NOMO-1 (cell line): ENCODE data around the gene SNX8.

Experiments used
- DNase-seq, 2 experiments: peaks; one replicate each; lab custom pipeline; 2025; ENCODE audit not compliant: unreplicated experiment in 2 of 2; lab: John Stamatoyannopoulos, UW

SNX8 gene

DNA sequence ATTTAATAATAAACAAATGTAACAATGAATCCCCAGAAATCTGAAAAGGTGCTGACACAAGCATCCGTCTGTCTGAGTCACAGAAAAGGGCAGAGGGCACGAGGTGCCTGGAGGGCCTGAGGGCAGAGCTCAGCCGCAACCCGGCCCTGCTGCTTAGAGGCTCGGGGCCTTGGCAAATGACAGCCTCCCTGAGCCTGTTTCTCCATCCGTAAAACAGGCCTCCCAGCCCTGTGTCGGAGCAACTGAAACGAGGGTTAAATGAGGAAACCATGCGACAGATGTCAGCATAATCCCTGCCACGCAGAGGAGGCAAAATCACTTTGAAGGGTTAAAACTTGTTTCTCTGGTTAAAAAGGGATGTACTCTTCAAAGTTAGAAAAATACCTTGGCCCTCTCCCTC lies 47.3 kb downstream of the SNX8 start:
- no peak for DNase-seq

GRCh38 chr7:2264158-2264557 lies 50.1 kb downstream of the SNX8 start:
- no peak for DNase-seq

GRCh38 chr7:2263176-2263575 lies 51.1 kb downstream of the SNX8 start:
- DNase-seq, result no peak

- DNase-seq, result peak; percentile 25 to 68
Observed at GRCh38 chr7:2261611-2262010, 52.6 kb downstream of the SNX8 start.

DNA sequence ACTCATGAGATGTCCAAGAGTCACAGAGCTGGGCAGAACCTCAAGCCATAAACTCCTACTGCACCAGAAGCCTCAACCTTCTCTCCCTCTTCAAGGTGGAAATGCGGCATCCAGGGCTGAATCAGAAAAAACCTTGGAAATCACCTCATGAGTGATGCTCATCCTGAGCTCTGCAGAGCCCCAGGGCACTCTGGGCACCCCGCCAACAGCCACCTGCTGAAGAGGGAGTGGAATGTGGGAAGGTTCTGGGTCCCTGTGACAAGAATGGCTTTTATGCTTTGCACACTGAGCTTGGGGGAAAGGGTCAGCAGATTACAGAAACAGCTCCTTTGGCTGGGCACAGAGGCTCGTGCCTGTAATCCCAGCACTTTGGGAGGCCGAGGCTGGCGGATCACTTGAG lies 53.4 kb downstream of the SNX8 start:
- DNase-seq, result no peak

DNA sequence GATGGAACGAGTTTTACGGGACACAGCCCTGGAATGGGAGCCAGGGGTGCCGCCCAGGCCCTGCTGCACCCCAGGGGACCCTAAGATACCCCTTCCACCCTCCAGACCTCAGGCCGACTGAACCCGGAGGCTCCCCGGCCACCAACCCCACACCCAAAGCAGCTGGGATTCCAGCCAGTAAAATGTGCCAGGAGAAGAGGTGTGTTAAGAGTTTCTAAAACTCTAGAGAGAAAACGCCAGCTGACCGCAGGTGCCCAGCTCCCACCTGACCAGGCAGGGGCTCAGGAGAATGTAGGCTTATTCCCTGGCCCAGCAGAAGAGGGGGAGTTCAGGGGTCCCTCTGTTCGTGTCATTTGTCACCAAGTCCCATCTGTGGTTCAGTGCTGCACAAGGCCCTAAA lies 54.8 kb downstream of the SNX8 start:
- no peak for DNase-seq

DNA sequence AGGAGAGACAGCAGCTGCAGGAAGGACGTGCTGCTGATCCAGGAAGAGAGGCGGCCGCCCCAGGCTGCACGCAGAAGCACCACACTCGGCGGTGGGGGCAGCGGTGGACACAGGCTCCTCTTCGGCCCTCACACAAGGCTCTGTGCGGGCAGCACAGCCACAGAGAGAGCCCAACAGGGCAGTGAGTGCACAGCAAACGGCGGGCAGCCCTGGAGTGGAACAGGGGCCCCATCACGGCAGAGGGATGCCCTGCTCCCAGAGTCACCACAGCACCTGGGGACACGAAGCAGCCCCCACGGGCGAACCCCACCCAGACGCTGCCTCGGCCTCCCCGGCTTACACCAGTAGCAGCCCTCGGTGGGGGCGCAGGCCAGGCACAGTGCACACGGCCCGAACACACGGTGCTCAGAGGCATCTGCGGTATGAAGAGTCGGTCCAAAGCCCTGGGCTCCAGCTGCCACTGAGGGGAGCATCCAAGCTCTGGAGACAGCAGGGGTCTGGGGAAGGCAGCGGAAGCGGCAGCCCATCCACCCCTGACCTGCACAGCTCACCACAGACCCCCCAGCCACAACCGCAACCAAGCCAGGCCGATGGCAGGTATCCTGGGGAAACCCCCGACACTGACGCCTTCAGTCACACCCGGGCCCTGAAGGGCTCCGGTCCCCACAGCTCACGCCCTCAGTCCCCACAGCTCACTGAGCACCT lies 55.4 kb downstream of the SNX8 start:
- no peak for DNase-seq

DNA sequence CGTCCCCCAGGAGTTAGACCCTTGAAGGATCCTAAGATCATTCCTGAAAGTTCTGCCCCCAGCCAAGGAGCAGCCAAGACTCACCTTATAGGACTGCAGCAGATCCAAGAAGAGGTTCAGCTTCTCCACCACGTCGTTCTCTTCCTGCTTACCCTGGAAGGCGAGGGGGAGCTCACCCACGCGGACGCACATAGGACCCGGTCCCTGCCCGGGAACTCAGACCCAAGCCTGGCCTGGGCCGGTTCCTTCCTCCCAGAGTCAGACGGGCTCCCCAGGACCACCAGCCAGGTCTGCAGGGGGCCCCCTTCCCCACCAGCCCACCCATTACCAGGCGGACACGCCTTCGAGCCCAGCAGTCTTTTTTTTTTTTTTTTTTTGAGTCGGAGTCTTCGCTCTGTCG lies 56.6 kb downstream of the SNX8 start:
- DNase-seq, result no peak

- DNase-seq, result no peak
Observed at GRCh38 chr7:2257046-2257551, 57.1 kb downstream of the SNX8 start.

- no peak for DNase-seq
Observed at GRCh38 chr7:2256306-2257045, 57.8 kb downstream of the SNX8 start.

DNA sequence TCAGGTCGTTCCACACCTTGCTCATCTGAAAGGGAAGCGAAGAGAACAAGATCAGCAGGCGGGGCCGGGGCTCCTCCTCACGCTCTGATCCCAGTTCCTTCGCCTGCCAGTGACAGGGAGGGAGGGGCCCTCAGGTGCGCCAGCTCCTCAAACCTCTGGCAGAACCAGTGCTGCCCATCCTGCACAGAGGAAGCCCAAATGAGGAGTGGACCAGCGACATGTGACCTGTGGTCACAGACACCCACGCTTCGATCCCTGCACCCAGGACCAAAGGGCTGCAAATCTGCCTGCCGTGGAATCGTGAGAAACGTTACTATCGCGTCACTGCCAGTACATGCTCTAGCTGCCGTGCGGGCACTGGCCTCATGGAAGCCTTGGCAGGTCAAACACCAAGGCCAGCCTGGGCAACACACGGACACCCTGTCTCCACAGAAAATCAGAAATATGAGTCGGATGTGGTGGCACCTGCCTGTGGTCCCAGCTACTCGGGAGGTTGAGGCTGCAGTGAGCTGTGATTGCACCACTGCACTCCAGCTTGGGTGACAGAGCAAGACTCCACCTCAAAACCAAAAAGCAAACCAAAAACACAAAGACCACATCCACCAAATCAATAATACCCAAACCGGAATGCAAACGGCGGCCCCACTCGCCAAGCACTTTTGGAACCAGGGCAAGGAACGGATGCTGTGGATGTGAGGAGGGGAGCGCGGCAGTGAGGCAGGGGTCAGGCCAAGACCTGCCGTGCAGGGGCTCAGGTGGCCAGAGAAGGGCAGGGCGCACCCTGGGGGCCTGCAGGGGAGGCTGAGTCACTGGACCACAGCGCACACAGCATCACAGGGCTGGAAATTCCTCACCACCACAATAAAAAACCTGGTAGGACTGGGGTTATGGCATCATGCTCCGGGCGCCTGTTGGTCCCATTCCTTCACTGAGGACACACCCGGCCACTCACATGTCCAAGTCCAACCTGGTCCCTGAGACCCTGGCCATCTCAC lies 58.8 kb downstream of the SNX8 start:
- DNase-seq, result no peak

DNA sequence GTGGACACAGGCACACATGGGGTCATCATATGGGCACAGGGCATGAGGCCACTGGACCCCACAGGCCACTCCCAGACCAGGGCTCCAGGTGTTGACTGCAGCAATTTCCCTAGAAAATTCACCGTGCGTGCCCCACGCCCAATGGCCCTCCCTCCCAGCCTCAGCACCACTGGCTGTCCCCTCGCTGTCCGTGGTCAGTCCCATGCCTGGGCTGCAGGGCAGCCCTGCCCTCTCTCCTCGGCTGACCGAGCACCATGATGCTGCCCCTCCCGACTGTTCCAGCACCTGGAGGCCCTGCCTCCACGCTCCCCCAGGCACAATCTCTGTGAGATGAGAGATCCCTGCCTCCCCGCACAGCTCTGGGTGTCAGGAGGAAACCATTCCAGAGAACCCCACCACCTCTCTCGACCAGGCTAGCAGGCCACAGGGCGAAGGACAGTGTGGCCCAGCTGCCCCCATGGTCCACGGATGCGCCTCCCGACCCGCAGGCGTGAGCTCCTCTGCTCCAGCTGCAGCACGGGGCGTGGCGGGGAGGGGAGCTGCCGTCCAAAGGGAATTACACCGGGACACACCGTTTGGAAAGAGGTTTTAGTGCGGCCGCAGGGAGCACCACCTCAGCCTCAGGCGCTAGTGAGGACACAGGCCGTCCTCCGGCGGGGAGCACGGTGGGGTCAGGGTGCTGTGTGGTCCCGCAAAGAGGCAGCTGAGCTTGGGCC lies 59.7 kb downstream of the SNX8 start:
- DNase-seq, result no peak

- DNase-seq, result no peak
Observed at GRCh38 chr7:2253525-2254244, 60.6 kb downstream of the SNX8 start.

GRCh38 chr7:2253021-2253420 lies 61.2 kb downstream of the SNX8 start:
- DNase-seq, result no peak

- DNase-seq, result no peak
Observed at GRCh38 chr7:2251841-2252771, 62.1 kb downstream of the SNX8 start.

GRCh38 chr7:2251381-2251780 lies 62.9 kb downstream of the SNX8 start:
- no peak for DNase-seq

DNA sequence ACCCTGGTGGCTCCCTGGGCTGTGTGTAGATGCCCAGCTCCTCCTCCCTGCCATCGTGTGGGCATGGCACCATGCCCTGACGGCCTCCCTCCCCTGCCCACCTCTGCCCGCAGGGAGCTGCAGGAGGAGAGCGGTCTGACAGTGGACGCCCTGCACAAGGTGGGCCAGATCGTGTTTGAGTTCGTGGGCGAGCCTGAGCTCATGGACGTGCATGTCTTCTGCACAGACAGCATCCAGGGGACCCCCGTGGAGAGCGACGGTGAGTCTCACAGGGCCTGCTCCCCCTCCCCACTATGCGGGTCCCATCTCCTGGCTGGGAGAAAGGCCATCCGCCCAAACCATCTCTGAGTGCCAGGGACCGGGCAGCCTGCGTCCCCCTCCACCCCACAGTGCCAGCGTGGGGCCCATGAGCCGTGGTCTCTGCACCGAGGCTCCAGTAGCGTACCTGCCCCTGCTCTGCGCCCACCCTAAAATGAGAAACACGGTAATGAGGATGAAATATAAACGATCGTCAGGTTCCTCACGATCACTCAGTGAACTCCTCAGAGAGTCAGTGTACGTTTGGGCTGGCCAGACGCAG lies 64.4 kb downstream of the SNX8 start:
- no peak for DNase-seq

DNA sequence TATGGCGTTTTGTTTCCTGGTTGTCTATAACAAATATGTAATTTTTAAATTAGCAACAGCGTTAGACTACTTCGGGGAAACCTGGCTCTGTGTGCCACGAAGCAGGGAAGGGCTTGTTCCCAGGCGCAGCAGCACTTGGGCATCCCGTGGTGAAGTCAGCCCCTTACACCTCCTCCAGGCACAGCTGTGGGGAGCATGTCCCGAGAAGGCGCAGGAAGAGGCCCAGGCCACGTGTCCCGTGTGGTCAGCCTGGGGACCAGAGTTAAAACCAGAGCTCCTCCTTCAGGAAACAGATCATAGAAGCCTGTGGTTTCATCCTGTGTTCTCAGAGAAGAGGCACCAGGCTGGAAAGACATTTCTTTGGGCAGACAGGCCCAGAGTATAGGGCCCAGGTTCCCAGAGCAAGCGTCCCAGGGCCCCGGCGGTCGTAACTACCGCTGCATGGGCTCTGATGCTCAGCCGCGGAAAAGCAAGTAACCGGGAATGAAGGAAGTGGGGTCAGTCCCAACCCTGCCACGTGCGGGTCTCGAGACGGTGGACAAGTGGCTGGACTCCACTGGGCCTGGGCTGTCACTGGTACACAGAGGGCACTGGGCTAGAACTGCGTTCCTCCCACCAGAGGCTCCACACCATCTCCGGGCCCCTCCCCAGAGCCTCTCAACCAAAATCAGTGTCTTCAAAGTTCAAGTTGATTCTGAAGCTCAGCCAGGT lies 65.1 kb downstream of the SNX8 start:
- DNase-seq, result peak; percentile 46 to 86
